HG02981 (cell line): ENCODE results near the gene IBTK.
"Not testable (repeated sequence)": the region's sequence is repeated elsewhere in the genome, so short reads cannot be mapped to it uniquely, and the experiment has no call there.

Experiments
- ATAC-seq: cut with Tn5 transposase; IDR thresholded peaks from one replicate; pipeline ENCODE4 v1.9.1; 2021; ENCODE audit warnings: mild to moderate bottlenecking, moderate library complexity; ENCODE audit not compliant: unreplicated experiment

IBTK gene

GRCh38 chr6:82246370-82246769 is 1.2 kb downstream of the IBTK start:
- no peak for ATAC-seq

- no peak for ATAC-seq
Measured at GRCh38 chr6:82245376-82245775, 2.2 kb downstream of the IBTK start.

GRCh38 chr6:82243884-82244283 is 3.7 kb downstream of the IBTK start:
- no peak for ATAC-seq

GRCh38 chr6:82240186-82240585 is 7.4 kb downstream of the IBTK start:
- no peak for ATAC-seq

GRCh38 chr6:82239597-82239996 is 7.9 kb downstream of the IBTK start:
- ATAC-seq: no peak

GRCh38 chr6:82237013-82237412 is 10.5 kb downstream of the IBTK start:
- ATAC-seq: no peak

- ATAC-seq: peak; percentile 92
Measured at GRCh38 chr6:82227770-82228169, 19.8 kb downstream of the IBTK start.

GRCh38 chr6:82220167-82220566 is 27.4 kb downstream of the IBTK start:
- ATAC-seq: no peak

GRCh38 chr6:82217018-82217586 is 30.4 kb downstream of the IBTK start:
- peak; percentile 95 for ATAC-seq

- peak; percentile 22 for ATAC-seq
Measured at GRCh38 chr6:82216549-82216948, 31.0 kb downstream of the IBTK start.

GRCh38 chr6:82211326-82211725 is 36.2 kb downstream of the IBTK start:
- no peak for ATAC-seq

GRCh38 chr6:82208913-82209312 is 38.6 kb downstream of the IBTK start:
- ATAC-seq: no peak

GRCh38 chr6:82205930-82206392 is 41.6 kb downstream of the IBTK start:
- ATAC-seq: no peak

GRCh38 chr6:82204020-82204419 is 43.5 kb downstream of the IBTK start:
- no peak for ATAC-seq

GRCh38 chr6:82197784-82198183 is 49.8 kb downstream of the IBTK start:
- no peak for ATAC-seq

- not testable (repeated sequence) for ATAC-seq
Measured at GRCh38 chr6:82197245-82197644, 50.3 kb downstream of the IBTK start.

GRCh38 chr6:82196161-82196560 is 51.4 kb downstream of the IBTK start:
- no peak for ATAC-seq

GRCh38 chr6:82195619-82196018 is 51.9 kb downstream of the IBTK start:
- no peak for ATAC-seq

- ATAC-seq: no peak
Measured at GRCh38 chr6:82185948-82186535, 61.5 kb downstream of the IBTK start.

GRCh38 chr6:82183642-82184282 is 63.8 kb downstream of the IBTK start:
- ATAC-seq: no peak

GRCh38 chr6:82182756-82183155 is 64.8 kb downstream of the IBTK start:
- no peak for ATAC-seq

GRCh38 chr6:82179415-82179814 is 68.1 kb downstream of the IBTK start:
- no peak for ATAC-seq

GRCh38 chr6:82178759-82179112 is 68.8 kb downstream of the IBTK start:
- ATAC-seq: no peak
